Measurements from ENCODE around the gene GATA2.

The GATA2 gene

DNA sequence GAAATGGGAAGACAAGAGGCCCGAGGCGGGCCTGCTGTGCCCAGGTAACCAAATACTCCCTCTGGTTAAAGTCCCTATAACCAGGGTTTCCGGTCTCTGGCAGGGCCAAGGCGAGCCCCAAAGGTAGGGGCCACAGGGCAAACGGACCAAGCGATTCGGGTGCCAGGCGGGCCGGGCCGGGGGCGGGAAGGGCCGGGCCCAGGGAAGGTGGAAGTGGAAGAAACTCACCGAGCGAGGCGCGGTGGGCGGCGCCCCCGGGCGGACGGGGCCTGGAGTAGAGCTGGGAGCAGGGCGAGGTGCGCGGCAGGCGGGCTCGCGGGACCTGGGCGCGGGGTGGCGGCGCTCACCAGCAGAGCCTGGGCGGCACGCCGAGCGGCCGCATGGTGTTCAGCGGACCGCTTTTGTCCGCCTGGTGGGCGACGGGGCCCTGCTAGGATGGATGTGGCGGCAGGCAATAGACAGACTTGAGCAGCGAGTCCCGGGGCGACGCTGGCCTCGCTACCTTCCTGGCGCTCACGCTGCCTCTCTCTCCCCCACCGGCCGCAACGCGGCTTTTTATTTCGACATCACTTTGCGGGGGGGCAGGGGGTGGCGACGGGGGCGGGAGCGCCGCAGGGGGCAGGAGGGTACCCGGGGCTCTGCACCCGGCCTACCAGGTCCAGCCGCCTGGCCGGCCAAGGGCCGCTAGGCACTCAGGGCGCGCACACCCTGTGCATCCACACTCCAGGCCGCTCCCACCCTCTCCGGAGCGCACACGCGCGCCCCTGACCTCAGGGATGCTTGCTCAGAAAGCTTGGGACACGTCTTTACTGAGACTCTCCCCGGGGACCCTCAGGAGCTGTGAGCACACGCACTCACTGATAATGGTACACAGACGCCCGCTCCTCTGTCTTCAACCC, at the start of gene GATA2:
Gene GATA2 (minus strand): TSS at position 531 of the 899 bp plus-strand sequence. CDS start 6,170 bp downstream, outside the sequence.
- no peak for DNase-seq (ENCODE audit: low read depth in 2 of 2)

GRCh38 chr3:128541246-128541645, 48.2 kb upstream of the GATA2 start:
- no peak for DNase-seq (ENCODE audit: low read depth in 2 of 2)

- no peak for DNase-seq (ENCODE audit: low read depth in 2 of 2)
Observed at GRCh38 chr3:128539376-128539775, 46.4 kb upstream of the GATA2 start.

DNA sequence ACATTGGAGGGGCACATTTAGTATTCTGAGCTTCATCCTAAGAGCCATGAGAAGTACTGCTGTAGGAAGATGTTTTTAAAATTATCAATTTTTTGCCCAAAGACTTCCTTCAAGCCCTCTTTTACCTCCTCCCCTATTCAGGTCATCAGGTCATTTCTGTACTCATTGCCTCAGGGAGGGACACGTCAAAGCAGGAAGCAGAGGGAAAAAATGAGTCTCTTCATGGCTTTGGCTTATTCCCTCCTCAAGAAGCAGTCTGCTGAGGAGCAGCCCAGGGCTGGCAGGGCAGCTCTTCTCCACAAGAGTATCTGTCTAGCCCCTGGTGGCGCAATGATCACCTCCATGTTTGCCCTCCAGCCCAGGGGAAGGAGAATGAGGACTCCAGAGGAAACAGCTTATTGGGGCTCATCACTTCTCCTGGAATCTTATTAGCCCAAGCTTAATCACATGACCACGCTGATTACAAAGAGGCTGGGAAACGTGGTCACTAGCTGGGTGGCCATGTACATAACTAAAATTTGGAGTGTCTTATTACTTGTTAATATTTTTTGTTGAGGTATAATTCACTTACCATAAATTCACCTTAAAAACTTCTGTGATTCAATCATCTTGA, 44.2 kb upstream of the GATA2 start:
- no peak for DNase-seq (ENCODE audit: low read depth in 2 of 2)

DNA sequence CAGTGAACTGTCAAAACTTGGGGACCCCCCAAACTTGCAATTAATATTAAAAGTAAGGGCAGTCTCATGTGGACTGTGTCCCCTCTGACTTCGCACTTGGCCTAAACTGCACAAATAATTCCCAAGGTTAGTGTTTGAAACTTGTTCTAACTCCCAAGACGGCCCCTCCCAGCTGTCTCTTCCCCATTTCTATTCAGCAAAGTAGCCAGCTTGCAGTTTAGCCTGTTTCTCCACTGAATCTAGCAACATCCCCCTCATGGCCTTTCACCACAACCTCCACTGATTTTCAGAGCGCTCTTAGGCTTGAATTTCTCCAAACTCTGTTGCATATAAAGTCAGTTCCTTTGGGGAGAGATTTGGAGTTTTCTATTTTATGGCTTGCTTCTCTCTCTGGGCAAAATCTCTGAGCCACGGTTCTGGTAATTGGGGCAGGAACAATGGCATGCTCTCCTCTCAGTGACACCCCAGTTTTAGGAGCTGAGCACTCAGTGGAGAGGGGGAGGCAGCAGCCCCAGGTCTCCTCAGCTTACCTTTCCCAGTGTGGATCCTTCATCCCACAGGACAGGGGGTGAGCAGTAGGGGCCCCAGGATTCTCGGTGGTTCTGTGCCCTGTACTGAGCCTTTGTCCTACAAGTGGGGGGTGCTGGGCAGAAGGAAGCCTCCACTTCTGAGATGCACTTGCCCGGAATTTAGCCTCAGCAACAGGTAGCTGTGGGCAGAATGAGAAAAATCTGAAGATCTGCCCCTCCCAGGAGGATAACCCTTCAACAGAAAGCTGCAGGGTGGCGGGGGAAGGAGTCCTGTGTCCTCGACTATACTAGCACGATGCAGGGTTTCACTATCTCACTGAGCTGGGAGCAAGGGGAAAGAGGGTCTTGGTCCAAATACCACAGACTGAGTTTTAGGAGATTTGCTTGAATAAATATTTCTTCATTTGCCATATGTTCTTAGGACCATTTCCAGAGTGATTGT, 39.3 kb upstream of the GATA2 start:
- DNase-seq (ENCODE audit: low read depth in 2 of 2) = no peak

- DNase-seq (ENCODE audit: low read depth in 2 of 2) = no peak
Observed at GRCh38 chr3:128524374-128525299, 31.6 kb upstream of the GATA2 start.

- no peak for DNase-seq (ENCODE audit: low read depth in 2 of 2)
Observed at GRCh38 chr3:128523591-128523990, 30.6 kb upstream of the GATA2 start.

DNA sequence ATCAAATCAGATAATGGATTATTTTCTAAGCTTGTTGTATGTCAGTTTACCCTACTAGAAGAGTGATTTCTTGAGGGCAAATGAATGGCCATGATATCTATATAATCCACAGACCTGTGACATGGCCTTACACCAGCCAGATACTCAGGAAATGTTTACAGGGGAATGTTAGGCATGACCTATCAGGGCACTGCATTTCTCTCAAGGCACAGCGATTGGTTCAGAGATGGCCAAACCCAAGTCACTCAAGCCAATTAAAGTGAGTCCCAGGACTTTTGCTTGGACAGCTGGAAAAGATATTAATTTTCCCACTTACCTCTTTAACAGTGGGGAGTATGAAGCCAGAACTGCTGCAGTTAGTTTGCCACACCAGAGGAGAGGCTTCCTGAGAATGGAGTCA, 28.7 kb upstream of the GATA2 start:
- DNase-seq (ENCODE audit: low read depth in 2 of 2) = no peak

- DNase-seq (ENCODE audit: low read depth in 2 of 2) = no peak
Observed at GRCh38 chr3:128518587-128519490, 25.8 kb upstream of the GATA2 start.

GRCh38 chr3:128517648-128518047, 24.6 kb upstream of the GATA2 start:
- DNase-seq (ENCODE audit: low read depth in 2 of 2) = no peak

GRCh38 chr3:128515967-128516366, 23.0 kb upstream of the GATA2 start:
- no peak for DNase-seq (ENCODE audit: low read depth in 2 of 2)

DNA sequence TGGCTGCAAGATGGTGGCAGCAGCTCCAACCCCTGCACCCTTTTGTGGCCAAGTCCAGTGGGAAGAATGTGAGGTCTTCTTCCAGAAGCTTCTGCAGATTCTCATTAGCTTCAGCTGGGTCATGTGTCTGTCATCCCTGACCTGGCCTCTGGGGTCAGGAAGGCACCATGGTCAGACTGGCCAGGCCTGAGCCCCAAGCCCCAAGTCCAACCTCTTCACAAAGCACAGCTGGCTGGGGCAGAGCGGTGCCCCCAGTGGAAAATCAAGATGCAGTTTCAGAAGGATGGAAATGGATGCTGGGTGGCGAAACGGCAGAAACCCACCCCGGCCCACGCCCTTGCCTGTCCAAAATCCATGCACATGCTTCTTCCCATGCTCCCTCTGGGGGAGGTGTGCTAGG, 15.9 kb upstream of the GATA2 start:
- DNase-seq (ENCODE audit: low read depth in 2 of 2) = no peak

DNA sequence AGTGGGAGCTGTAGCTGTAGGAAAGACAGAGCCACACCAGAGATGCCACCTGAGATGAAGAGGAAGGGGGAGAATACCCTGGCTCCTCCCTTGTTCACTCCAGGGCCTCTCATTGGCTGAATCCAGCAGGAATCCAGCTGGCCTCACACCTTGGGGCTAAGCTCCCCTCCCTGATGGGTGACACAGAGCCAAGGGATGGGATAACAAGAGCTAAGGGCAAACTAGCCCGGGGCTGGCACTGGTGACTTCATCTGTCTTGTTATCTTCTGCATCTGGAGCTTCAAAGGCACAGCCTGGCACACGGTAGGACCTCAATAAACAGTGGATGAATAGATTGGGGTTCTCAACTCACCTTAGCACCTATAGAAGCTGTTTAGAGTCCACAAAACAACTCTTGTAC, 13.8 kb upstream of the GATA2 start:
- DNase-seq (ENCODE audit: low read depth in 2 of 2) = no peak

- DNase-seq (ENCODE audit: low read depth in 2 of 2) = no peak
Observed at GRCh38 chr3:128505771-128506170, 12.8 kb upstream of the GATA2 start.

- no peak for DNase-seq (ENCODE audit: low read depth in 2 of 2)
Observed at GRCh38 chr3:128504963-128505730, 12.1 kb upstream of the GATA2 start.

DNA sequence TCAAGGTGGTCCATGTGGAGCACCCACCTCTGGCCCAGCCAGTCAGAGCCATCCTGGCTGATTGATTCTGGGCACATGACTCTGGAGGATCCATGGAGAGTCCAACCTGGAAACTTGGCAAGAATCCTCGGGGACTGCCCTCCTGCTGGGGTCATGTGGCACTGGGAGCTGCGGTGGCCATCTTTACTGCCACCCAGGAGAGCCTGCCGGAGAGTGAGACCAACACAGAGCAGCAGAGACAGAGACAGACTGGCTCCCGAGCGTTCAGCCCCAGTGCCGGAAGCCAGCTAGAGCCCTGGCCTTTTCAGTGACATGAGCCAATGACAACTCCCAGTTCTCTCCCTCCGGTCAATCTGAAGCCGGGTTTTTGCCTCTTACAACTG, 11.5 kb upstream of the GATA2 start:
- DNase-seq (ENCODE audit: low read depth in 2 of 2) = no peak

GRCh38 chr3:128503751-128504532, 10.9 kb upstream of the GATA2 start:
- DNase-seq (ENCODE audit: low read depth in 2 of 2) = no peak

- DNase-seq (ENCODE audit: low read depth in 2 of 2) = no peak
Observed at GRCh38 chr3:128503164-128503651, 10.2 kb upstream of the GATA2 start.
